Ramos (cell line): ENCODE measurements around the gene ZBTB20.
"Not testable (repeated sequence)": the region's sequence is repeated elsewhere in the genome, so short reads cannot be mapped to it uniquely, and the experiment has no call there.

ENCODE experiments used
- in situ Hi-C: fragments of 300-500 bp; cut with MboI; formaldehyde crosslinking; loops from one replicate; pipeline ENCODE4 v1.14.3; 2022; ENCODE audit warnings: low sequenced_read_pairs; ENCODE audit not compliant: unreplicated experiment

The ZBTB20 gene

GRCh38 chr3:115148142-115148790 is 1.2 kb upstream of the ZBTB20 start:
- in situ Hi-C loops = no loop called here

- in situ Hi-C loops = no loop called here
Observed at GRCh38 chr3:115147329-115148141, 447 bp upstream of the ZBTB20 start.

- in situ Hi-C loops = no loop called here
Observed at GRCh38 chr3:115146032-115146417, 1.1 kb downstream of the ZBTB20 start.

GRCh38 chr3:115141033-115141757 is 5.9 kb downstream of the ZBTB20 start:
- in situ Hi-C loops = no loop called here

GRCh38 chr3:115139072-115139471 is 8.0 kb downstream of the ZBTB20 start:
- in situ Hi-C loops = no loop called here

GRCh38 chr3:115134648-115135347 is 12.3 kb downstream of the ZBTB20 start:
- in situ Hi-C loops = no loop called here

GRCh38 chr3:115127208-115127607 is 19.9 kb downstream of the ZBTB20 start:
- in situ Hi-C loops = no loop called here

GRCh38 chr3:115120597-115120996 is 26.5 kb downstream of the ZBTB20 start:
- in situ Hi-C loops = no loop called here

- in situ Hi-C loops = no loop called here
Observed at GRCh38 chr3:115113367-115113766, 33.7 kb downstream of the ZBTB20 start.

GRCh38 chr3:115111632-115112031 is 35.5 kb downstream of the ZBTB20 start:
- in situ Hi-C loops = no loop called here

GRCh38 chr3:115110830-115111229 is 36.3 kb downstream of the ZBTB20 start:
- in situ Hi-C loops = no loop called here

GRCh38 chr3:115110066-115110465 is 37.0 kb downstream of the ZBTB20 start:
- in situ Hi-C loops = not testable (repeated sequence)

- in situ Hi-C loops = no loop called here
Observed at GRCh38 chr3:115108614-115109013, 38.5 kb downstream of the ZBTB20 start.

- in situ Hi-C loops = no loop called here
Observed at GRCh38 chr3:115102046-115102445, 45.0 kb downstream of the ZBTB20 start.

- in situ Hi-C loops = no loop called here
Observed at GRCh38 chr3:115100806-115101205, 46.3 kb downstream of the ZBTB20 start.

GRCh38 chr3:115099986-115100571 is 47.0 kb downstream of the ZBTB20 start:
- in situ Hi-C loops = no loop called here

- in situ Hi-C loops = no loop called here
Observed at GRCh38 chr3:115099134-115099985, 47.7 kb downstream of the ZBTB20 start.

- in situ Hi-C loops = no loop called here
Observed at GRCh38 chr3:115098354-115099073, 48.6 kb downstream of the ZBTB20 start.

- in situ Hi-C loops = no loop called here
Observed at GRCh38 chr3:115095236-115095635, 51.9 kb downstream of the ZBTB20 start.
